Cardiac muscle cell (in vitro differentiated cells and primary cell): ENCODE measurements around the gene SH3BP4. TPM values are rescaled to one million over a fixed set of nuclear protein-coding genes. Genes with fewer than 3 reads are reported as not detected.

ENCODE experiments used
- DNase-seq, 2 donors: peaks; one replicate each; pipeline versions ENCODE4 v3.0.0 to v3.0.0-alpha.2; 2010 to 2017; ENCODE audit warnings: low read depth in 1 of 2, low spot score in 1 of 2
- H3K27ac ChIP-seq: fragments of 200-600 bp; sonication (generic); 2 replicates; pipeline ENCODE4 v1.5.1; 2016
- H3K27me3 ChIP-seq: fragments of 200-600 bp; sonication (generic); 2 replicates; pipeline ENCODE4 v1.6.0; 2016; ENCODE audit warnings: control low read depth
- H3K36me3 ChIP-seq: fragments of 200-600 bp; sonication (generic); 2 replicates; pipeline ENCODE4 v1.5.1; 2016; ENCODE audit warnings: control low read depth
- H3K4me1 ChIP-seq: fragments of 200-600 bp; sonication (generic); 2 replicates; pipeline ENCODE4 v1.8.1; 2017; ENCODE audit warnings: low read depth, mild to moderate bottlenecking, mixed run types
- H3K4me3 ChIP-seq: fragments of 200-600 bp; sonication (generic); 2 replicates; pipeline ENCODE4 v1.5.1; 2016; ENCODE audit warnings: mild to moderate bottlenecking
- H3K9me3 ChIP-seq: fragments of 200-600 bp; sonication (generic); 2 replicates; pipeline ENCODE4 v1.5.1; 2017; ENCODE audit warnings: low read depth, mild to moderate bottlenecking, control low read depth
- CTCF ChIP-seq: IDR thresholded peaks from 2 replicates; pipeline ENCODE4 v1.5.1; 2012; ENCODE audit warnings: low read depth, mild to moderate bottlenecking, low read length
- polyA plus RNA-seq: library from polyadenylated mRNA; unstranded; fragments of >200 nt; fragmentation: Nextera tagmentation; extraction: Ambion mirVana; gene quantifications from 2 replicates; pipeline ENCODE4 v1.2.1, GENCODE V29; 2016
- total RNA-seq: library from RNA; depleted of rRNA; stranded (reverse); fragments of >200 nt; gene quantifications from 2 replicates; pipeline ENCODE4 v1.2.3, GENCODE V29; 2016

The SH3BP4 gene
- total and polyA plus RNA-seq, 2 experiments from 2014 or later, result 35.8 to 71.3 TPM

- TF ChIP-seq CTCF, result no peak
- peak in 1 of 2 donors; percentile 36 for DNase-seq
Measured at GRCh38 chr2:234953116-234954031, 1.6 kb downstream of the SH3BP4 start.

GRCh38 chr2:234954551-234954992, 2.8 kb downstream of the SH3BP4 start:
- Histone ChIP-seq H3K4me1 (peaks cover 23% of the 10 kb centered on the region), H3K27ac (peak overlapping the region; percentile 91), H3K36me3 (no peaks in the 10 kb centered on the region), H3K27me3 (no peaks in the 10 kb centered on the region), H3K9me3 (no peaks in the 10 kb centered on the region), H3K4me3 (peak overlapping the region; percentile 98)
- TF ChIP-seq CTCF, result no peak
- peak in 1 of 2 donors; percentile 61 for DNase-seq

More at GRCh38 chr2:234953116-234954031, 1.6 kb downstream of the SH3BP4 start:
- H3K27me3 ChIP-seq, result no peaks in the 10 kb centered on the region
- peak overlapping the region; percentile 98 for H3K4me3 ChIP-seq
- peak overlapping the region; percentile 91 for H3K27ac ChIP-seq
- no peaks in the 10 kb centered on the region for H3K36me3 ChIP-seq
- H3K9me3 ChIP-seq, result no peaks in the 10 kb centered on the region
- peaks cover 23% of the 10 kb centered on the region for H3K4me1 ChIP-seq

GRCh38 chr2:234955091-234955591, 3.3 kb downstream of the SH3BP4 start:
- no peak overlapping the region for H3K4me3 ChIP-seq

GRCh38 chr2:234955971-234956509, 4.2 kb downstream of the SH3BP4 start:
- no peak for TF ChIP-seq CTCF
- H3K9me3 ChIP-seq, result no peaks in the 10 kb centered on the region
- peaks cover 23% of the 10 kb centered on the region for H3K4me1 ChIP-seq
- no peaks in the 10 kb centered on the region for H3K36me3 ChIP-seq
- no peaks in the 10 kb centered on the region for H3K27me3 ChIP-seq
- H3K4me3 ChIP-seq, result no peak overlapping the region
- DNase-seq, result no peak
- H3K27ac ChIP-seq, result peak overlapping the region; percentile 35

More at GRCh38 chr2:234955091-234955591, 3.3 kb downstream of the SH3BP4 start:
- no peaks in the 10 kb centered on the region for H3K27me3 ChIP-seq
- H3K4me1 ChIP-seq, result peaks cover 23% of the 10 kb centered on the region
- H3K9me3 ChIP-seq, result no peaks in the 10 kb centered on the region
- H3K36me3 ChIP-seq, result no peaks in the 10 kb centered on the region
- no peak for TF ChIP-seq CTCF
- no peak for DNase-seq
- H3K27ac ChIP-seq, result peak overlapping the region; percentile 91

- TF ChIP-seq CTCF, result no peak
- DNase-seq, result no peak
- H3K36me3 ChIP-seq, result no peaks in the 10 kb centered on the region
- no peak overlapping the region for H3K27ac ChIP-seq
- H3K27me3 ChIP-seq, result no peaks in the 10 kb centered on the region
- peaks cover 23% of the 10 kb centered on the region for H3K4me1 ChIP-seq
- no peaks in the 10 kb centered on the region for H3K9me3 ChIP-seq
- no peak overlapping the region for H3K4me3 ChIP-seq
Measured at GRCh38 chr2:234957834-234958135, 6.0 kb downstream of the SH3BP4 start.
